HEK293 (cell line): ENCODE data around the gene UBR2.
A peak's percentile ranks its signal among the peaks of the same experiment; 100 is the strongest.

Source experiments
- CTCF ChIA-PET: fragments of 350-600 bp; formaldehyde crosslinking; extraction: SDS; loops from one replicate; lab custom pipeline; 2021; ENCODE audit warnings: antibody characterized with exemption; lab: Yijun Ruan, JAX
- POLR2A ChIA-PET: fragments of 300-600 bp; formaldehyde crosslinking; extraction: SDS; loops from one replicate; lab custom pipeline; 2020; ENCODE audit warnings: antibody characterized with exemption, inconsistent platforms; lab: Yijun Ruan, JAX
- H3K27ac ChIP-seq: fragments of 200-500 bp; sonication (Bioruptor generic); 2 replicates; pipeline ENCODE4 v1.5.1; 2014; ENCODE audit warnings: low read depth, low read length, control low read depth, inconsistent platforms; ENCODE audit errors: extremely low read depth
- H3K36me3 ChIP-seq, 2 experiments: fragments of 200-500 bp in 1 of 2; sonication (Bioruptor generic) in 1 of 2; 1 replicate in 1 of 2; 2 replicates in 1 of 2; pipeline ENCODE4 v1.5.1; 2014 to 2017; ENCODE audit warnings: inconsistent platforms in 2 of 2, low read length in 2 of 2; ENCODE audit not compliant: control insufficient read depth in 2 of 2, insufficient read depth in 1 of 2
- H3K4me1 ChIP-seq: fragments of 200-500 bp; sonication (Bioruptor generic); 2 replicates; pipeline ENCODE4 v1.5.1; 2014; ENCODE audit warnings: mild to moderate bottlenecking, low read length, inconsistent platforms; ENCODE audit not compliant: control insufficient read depth, insufficient read depth
- H3K4me3 ChIP-seq: 2 replicates; pipeline ENCODE4 v1.5.1; 2011; ENCODE audit warnings: low read depth, mild to moderate bottlenecking, control low read depth, low read length, moderate library complexity
- H3K9me3 ChIP-seq: fragments of 200-500 bp; sonication (Bioruptor generic); 2 replicates; pipeline ENCODE4 v1.5.1; 2014; ENCODE audit warnings: low read depth, low read length, inconsistent platforms; ENCODE audit not compliant: control insufficient read depth, insufficient read depth
- GLIS1 ChIP-seq: fragments of 450-650 bp; formaldehyde crosslinking; IDR thresholded peaks from 2 replicates; pipeline ENCODE4 v1.5.1; 2016; ENCODE audit warnings: missing biosample characterization, missing genetic modification characterization
- OSR2 ChIP-seq: fragments of 450-650 bp; formaldehyde crosslinking; IDR thresholded peaks from 2 replicates; pipeline ENCODE4 v1.5.1; 2016; ENCODE audit warnings: missing biosample characterization, missing genetic modification characterization
- PRDM1 ChIP-seq: fragments of 450-650 bp; formaldehyde crosslinking; IDR thresholded peaks from 2 replicates; pipeline ENCODE4; 2016; ENCODE audit warnings: missing biosample characterization, missing genetic modification characterization
- RBAK ChIP-seq: fragments of 450-650 bp; formaldehyde crosslinking; IDR thresholded peaks from 2 replicates; pipeline ENCODE4 v1.5.1; 2016; ENCODE audit warnings: missing biosample characterization, missing genetic modification characterization
- ZFHX2 ChIP-seq: fragments of 450-650 bp; formaldehyde crosslinking; conservative IDR thresholded peaks from 2 replicates; pipeline ENCODE4 v1.5.1; 2016; ENCODE audit warnings: missing biosample characterization, missing genetic modification characterization
- ZNF121 ChIP-seq: fragments of 450-650 bp; formaldehyde crosslinking; IDR thresholded peaks from 2 replicates; pipeline ENCODE4 v1.5.1; 2016; ENCODE audit warnings: missing biosample characterization, missing genetic modification characterization
- ZNF184 ChIP-seq: fragments of 450-650 bp; IDR thresholded peaks from 2 replicates; pipeline ENCODE4 v1.5.1; 2018; ENCODE audit warnings: missing biosample characterization, mild to moderate bottlenecking, missing genetic modification characterization
- ZNF24 ChIP-seq: fragments of 450-650 bp; formaldehyde crosslinking; IDR thresholded peaks from 2 replicates; pipeline ENCODE4 v1.5.1; 2016; ENCODE audit warnings: missing biosample characterization, missing genetic modification characterization
- ZNF292 ChIP-seq: fragments of 450-650 bp; formaldehyde crosslinking; IDR thresholded peaks from 2 replicates; pipeline ENCODE4 v1.5.1; 2016; ENCODE audit warnings: low read depth, missing biosample characterization, missing genetic modification characterization, borderline replicate concordance
- ZNF366 ChIP-seq: fragments of 450-650 bp; formaldehyde crosslinking; conservative IDR thresholded peaks from 2 replicates; pipeline ENCODE4 v1.5.1; 2016; ENCODE audit warnings: missing biosample characterization, missing genetic modification characterization
- ZNF544 ChIP-seq: fragments of 450-650 bp; formaldehyde crosslinking; IDR thresholded peaks from 2 replicates; pipeline ENCODE4 v1.5.0; 2017; ENCODE audit warnings: missing biosample characterization, missing genetic modification characterization
- ZNF610 ChIP-seq: fragments of 450-650 bp; formaldehyde crosslinking; IDR thresholded peaks from 2 replicates; pipeline ENCODE4 v1.5.1; 2016; ENCODE audit warnings: missing biosample characterization, missing genetic modification characterization, borderline replicate concordance
- ZNF664 ChIP-seq: fragments of 450-650 bp; formaldehyde crosslinking; IDR thresholded peaks from 2 replicates; pipeline ENCODE4 v1.5.1; 2016; ENCODE audit warnings: missing biosample characterization, missing genetic modification characterization
- ZNF837 ChIP-seq: fragments of 450-650 bp; formaldehyde crosslinking; IDR thresholded peaks from 2 replicates; pipeline ENCODE4 v1.5.1; 2016; ENCODE audit warnings: missing biosample characterization, missing genetic modification characterization
- TF ChIP-seq, protein P1 (sequence below): fragments of 450-650 bp; formaldehyde crosslinking; IDR thresholded peaks from 2 replicates; pipeline ENCODE4 v1.5.1; 2016; ENCODE audit warnings: missing biosample characterization, missing genetic modification characterization, low read depth
- TF ChIP-seq, protein P2 (sequence below): IDR thresholded peaks from 2 replicates; pipeline ENCODE4 v1.6.1; 2011; ENCODE audit warnings: mild to moderate bottlenecking, low read depth, low read length, borderline replicate concordance
- TF ChIP-seq, protein P3 (sequence below): fragments of 450-650 bp; formaldehyde crosslinking; conservative IDR thresholded peaks from 2 replicates; pipeline ENCODE4 v1.5.1; 2016; ENCODE audit warnings: low read depth, missing biosample characterization, missing genetic modification characterization
- TF ChIP-seq, protein P4 (sequence below): fragments of 450-650 bp; IDR thresholded peaks from 2 replicates; pipeline ENCODE4 v1.5.1; 2018; ENCODE audit warnings: missing biosample characterization, missing genetic modification characterization
- TF ChIP-seq, protein P5 (sequence below): fragments of 450-650 bp; formaldehyde crosslinking; IDR thresholded peaks from 2 replicates; pipeline ENCODE4 v1.5.1; 2016; ENCODE audit warnings: missing biosample characterization, missing genetic modification characterization, borderline replicate concordance

Gene UBR2

DNA sequence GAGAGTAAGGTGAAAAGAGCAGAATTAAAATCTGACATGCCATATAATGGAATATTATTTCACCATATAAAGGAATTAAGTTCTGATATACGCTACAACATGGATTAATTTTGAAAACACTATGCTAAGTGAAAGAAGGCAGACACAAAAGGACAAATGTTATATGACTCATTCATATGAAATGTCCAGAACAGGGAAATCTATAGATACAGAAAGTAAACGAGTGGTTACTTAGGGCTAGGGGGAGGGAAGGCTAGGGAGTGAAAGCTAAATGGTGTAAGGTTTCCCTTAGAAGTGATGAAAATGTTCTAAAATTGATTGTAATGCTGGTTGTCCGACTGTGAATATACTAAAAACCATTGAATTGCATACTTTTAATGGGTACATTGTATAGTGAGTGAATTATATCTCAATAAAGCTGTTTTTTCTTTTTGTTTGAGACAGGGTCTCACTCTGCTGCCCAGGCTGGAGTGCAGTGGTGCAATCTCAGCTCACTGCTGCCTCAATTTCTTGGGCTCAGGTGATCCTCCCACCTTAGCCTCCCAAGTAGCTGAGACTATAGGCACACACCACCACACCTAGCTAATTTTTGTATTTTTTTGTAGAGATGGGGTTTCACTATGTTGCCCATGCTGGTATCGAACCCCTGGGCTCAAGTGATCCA, 150.4 kb downstream of the UBR2 start (continued):
- no peak for TF ChIP-seq ZNF184
- TF ChIP-seq, protein P1, sequence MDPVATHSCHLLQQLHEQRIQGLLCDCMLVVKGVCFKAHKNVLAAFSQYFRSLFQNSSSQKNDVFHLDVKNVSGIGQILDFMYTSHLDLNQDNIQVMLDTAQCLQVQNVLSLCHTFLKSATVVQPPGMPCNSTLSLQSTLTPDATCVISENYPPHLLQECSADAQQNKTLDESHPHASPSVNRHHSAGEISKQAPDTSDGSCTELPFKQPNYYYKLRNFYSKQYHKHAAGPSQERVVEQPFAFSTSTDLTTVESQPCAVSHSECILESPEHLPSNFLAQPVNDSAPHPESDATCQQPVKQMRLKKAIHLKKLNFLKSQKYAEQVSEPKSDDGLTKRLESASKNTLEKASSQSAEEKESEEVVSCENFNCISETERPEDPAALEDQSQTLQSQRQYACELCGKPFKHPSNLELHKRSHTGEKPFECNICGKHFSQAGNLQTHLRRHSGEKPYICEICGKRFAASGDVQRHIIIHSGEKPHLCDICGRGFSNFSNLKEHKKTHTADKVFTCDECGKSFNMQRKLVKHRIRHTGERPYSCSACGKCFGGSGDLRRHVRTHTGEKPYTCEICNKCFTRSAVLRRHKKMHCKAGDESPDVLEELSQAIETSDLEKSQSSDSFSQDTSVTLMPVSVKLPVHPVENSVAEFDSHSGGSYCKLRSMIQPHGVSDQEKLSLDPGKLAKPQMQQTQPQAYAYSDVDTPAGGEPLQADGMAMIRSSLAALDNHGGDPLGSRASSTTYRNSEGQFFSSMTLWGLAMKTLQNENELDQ (tag by site-specific recombination), result no peak
- TF ChIP-seq, protein P2, sequence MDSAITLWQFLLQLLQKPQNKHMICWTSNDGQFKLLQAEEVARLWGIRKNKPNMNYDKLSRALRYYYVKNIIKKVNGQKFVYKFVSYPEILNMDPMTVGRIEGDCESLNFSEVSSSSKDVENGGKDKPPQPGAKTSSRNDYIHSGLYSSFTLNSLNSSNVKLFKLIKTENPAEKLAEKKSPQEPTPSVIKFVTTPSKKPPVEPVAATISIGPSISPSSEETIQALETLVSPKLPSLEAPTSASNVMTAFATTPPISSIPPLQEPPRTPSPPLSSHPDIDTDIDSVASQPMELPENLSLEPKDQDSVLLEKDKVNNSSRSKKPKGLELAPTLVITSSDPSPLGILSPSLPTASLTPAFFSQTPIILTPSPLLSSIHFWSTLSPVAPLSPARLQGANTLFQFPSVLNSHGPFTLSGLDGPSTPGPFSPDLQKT, result no peak
- TF ChIP-seq, all 188 proteins: peak for 4

DNA sequence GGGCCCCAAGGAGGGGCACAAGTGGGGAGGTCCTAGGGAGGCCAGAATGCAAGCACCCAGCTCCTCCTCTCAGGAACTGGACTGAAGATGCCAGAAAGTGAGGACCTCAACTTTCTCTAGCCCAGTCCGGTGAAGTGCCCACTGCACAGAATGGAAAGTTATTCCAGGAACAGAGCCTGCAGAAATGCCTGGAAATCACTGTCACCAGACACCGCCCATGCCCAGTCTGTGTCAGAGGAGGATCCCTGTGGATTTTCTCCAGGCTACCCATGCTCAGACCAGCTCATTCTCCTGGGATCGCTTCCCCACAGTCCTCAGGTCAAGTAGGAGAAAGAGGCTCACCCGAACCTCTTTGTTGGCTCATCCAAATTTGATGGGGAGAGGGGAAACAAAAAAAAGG, 152.0 kb downstream of the UBR2 start:
- H3K4me3 ChIP-seq, result no peak overlapping the region
- ChIA-PET POLR2A (no interaction called here), CTCF (interaction anchor here (1.2 to 2.0 kb wide), 2 partner anchors 10 to 152 kb away, joined by 4 to 14 read pairs; no protein-coding TSS in a partner anchor)
- no peak overlapping the region for H3K27ac ChIP-seq
- H3K4me1 ChIP-seq, result no peaks in the 10 kb centered on the region
- H3K36me3 ChIP-seq, result no peaks in the 10 kb centered on the region
- H3K9me3 ChIP-seq, result no peaks in the 10 kb centered on the region
- TF ChIP-seq PRDM1 (tag by site-specific recombination) (peak; percentile 74), ZNF544 (tag by site-specific recombination) (no peak)

DNA sequence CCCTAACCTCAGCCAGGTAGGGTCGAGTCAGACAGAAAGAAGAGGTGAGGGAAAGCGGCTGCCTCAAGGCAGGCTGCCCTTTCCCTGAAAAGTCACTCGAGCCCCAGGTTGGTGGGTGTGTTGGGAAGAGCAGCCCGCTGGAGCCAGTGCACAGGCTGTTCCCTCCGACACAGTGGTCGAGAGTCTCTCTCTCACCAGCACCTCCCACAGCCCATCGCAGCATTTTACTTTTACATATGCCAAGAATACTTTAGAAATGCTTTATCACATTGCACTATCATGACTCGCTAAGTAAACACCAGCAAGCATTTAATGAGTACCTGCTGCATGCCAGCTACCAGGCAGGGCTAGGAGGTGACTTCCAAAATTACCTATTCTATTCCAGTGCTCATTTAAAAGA, 156.9 kb downstream of the UBR2 start:
- H3K27ac ChIP-seq, result no peak overlapping the region
- no peak overlapping the region for H3K4me3 ChIP-seq
- no peaks in the 10 kb centered on the region for H3K9me3 ChIP-seq
- CTCF ChIA-PET, result interaction anchor here (0.6 kb wide), 1 partner anchor 156 kb away, joined by 4 read pairs; no protein-coding TSS in a partner anchor
- H3K4me1 ChIP-seq, result no peaks in the 10 kb centered on the region
- POLR2A ChIA-PET, result interaction anchor here (1.2 to 2.5 kb wide), 2 partner anchors 26 to 169 kb away, joined by 5 to 7 read pairs; partner anchors contain the start of gene TBCC
- H3K36me3 ChIP-seq, result no peaks in the 10 kb centered on the region
- TF ChIP-seq, protein P3, sequence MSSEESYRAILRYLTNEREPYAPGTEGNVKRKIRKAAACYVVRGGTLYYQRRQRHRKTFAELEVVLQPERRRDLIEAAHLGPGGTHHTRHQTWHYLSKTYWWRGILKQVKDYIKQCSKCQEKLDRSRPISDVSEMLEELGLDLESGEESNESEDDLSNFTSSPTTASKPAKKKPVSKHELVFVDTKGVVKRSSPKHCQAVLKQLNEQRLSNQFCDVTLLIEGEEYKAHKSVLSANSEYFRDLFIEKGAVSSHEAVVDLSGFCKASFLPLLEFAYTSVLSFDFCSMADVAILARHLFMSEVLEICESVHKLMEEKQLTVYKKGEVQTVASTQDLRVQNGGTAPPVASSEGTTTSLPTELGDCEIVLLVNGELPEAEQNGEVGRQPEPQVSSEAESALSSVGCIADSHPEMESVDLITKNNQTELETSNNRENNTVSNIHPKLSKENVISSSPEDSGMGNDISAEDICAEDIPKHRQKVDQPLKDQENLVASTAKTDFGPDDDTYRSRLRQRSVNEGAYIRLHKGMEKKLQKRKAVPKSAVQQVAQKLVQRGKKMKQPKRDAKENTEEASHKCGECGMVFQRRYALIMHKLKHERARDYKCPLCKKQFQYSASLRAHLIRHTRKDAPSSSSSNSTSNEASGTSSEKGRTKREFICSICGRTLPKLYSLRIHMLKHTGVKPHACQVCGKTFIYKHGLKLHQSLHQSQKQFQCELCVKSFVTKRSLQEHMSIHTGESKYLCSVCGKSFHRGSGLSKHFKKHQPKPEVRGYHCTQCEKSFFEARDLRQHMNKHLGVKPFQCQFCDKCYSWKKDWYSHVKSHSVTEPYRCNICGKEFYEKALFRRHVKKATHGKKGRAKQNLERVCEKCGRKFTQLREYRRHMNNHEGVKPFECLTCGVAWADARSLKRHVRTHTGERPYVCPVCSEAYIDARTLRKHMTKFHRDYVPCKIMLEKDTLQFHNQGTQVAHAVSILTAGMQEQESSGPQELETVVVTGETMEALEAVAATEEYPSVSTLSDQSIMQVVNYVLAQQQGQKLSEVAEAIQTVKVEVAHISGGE, result no peak
- TF ChIP-seq ZNF121, result no peak
- TF ChIP-seq RBAK (tag by site-specific recombination), result no peak
- TF ChIP-seq ZNF292 (tag by site-specific recombination), result no peak
- TF ChIP-seq ZNF610 (tag by site-specific recombination), result no peak
- TF ChIP-seq, protein P4, sequence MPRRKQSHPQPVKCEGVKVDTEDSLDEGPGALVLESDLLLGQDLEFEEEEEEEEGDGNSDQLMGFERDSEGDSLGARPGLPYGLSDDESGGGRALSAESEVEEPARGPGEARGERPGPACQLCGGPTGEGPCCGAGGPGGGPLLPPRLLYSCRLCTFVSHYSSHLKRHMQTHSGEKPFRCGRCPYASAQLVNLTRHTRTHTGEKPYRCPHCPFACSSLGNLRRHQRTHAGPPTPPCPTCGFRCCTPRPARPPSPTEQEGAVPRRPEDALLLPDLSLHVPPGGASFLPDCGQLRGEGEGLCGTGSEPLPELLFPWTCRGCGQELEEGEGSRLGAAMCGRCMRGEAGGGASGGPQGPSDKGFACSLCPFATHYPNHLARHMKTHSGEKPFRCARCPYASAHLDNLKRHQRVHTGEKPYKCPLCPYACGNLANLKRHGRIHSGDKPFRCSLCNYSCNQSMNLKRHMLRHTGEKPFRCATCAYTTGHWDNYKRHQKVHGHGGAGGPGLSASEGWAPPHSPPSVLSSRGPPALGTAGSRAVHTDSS (tag by site-specific recombination), result no peak
- no peak for TF ChIP-seq ZNF544 (tag by site-specific recombination)
- 0 out of 2 replicates have a peak, but pooled peaks have one; percentile 8 for TF ChIP-seq GLIS1 (tag by site-specific recombination)
- no peak for TF ChIP-seq ZNF837 (tag by site-specific recombination)
- TF ChIP-seq PRDM1 (tag by site-specific recombination), result peak; percentile 25; the same call in 1 of the 2 replicates
- TF ChIP-seq ZFHX2 (tag by site-specific recombination), result peak; percentile 24; the same call in 1 of the 2 replicates
- peak; percentile 48; the same call in 1 of the 2 replicates for TF ChIP-seq ZNF664 (tag by site-specific recombination)
- TF ChIP-seq OSR2 (tag by site-specific recombination), result peak; percentile 57; the same call in 1 of the 2 replicates
- 0 out of 2 replicates have a peak, but pooled peaks have one; percentile 34 for TF ChIP-seq ZNF24 (tag by site-specific recombination)
- TF ChIP-seq ZNF366 (tag by site-specific recombination), result no peak
- TF ChIP-seq, protein P5, sequence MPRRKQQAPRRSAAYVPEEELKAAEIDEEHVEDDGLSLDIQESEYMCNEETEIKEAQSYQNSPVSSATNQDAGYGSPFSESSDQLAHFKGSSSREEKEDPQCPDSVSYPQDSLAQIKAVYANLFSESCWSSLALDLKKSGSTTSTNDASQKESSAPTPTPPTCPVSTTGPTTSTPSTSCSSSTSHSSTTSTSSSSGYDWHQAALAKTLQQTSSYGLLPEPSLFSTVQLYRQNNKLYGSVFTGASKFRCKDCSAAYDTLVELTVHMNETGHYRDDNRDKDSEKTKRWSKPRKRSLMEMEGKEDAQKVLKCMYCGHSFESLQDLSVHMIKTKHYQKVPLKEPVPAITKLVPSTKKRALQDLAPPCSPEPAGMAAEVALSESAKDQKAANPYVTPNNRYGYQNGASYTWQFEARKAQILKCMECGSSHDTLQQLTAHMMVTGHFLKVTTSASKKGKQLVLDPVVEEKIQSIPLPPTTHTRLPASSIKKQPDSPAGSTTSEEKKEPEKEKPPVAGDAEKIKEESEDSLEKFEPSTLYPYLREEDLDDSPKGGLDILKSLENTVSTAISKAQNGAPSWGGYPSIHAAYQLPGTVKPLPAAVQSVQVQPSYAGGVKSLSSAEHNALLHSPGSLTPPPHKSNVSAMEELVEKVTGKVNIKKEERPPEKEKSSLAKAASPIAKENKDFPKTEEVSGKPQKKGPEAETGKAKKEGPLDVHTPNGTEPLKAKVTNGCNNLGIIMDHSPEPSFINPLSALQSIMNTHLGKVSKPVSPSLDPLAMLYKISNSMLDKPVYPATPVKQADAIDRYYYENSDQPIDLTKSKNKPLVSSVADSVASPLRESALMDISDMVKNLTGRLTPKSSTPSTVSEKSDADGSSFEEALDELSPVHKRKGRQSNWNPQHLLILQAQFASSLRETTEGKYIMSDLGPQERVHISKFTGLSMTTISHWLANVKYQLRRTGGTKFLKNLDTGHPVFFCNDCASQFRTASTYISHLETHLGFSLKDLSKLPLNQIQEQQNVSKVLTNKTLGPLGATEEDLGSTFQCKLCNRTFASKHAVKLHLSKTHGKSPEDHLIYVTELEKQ (tag by site-specific recombination), result peak; percentile 16; the same call in 1 of the 2 replicates
